ENCODE data around the gene CLCA4. TPM values are rescaled to one million over a fixed set of nuclear protein-coding genes. Genes with fewer than 3 reads are reported as not detected.

CLCA4 gene
- total RNA-seq (2014; rRNA removed) (not detected in 2 replicates), Bru-seq, nascent RNA (not detected), BruChase-seq, experiment 1, labeled RNA remaining after a 6-hour chase (percentile 3 among the genes with signal in this experiment), BruChase-seq, experiment 2, labeled RNA remaining after a 2-hour chase (percentile 2 among the genes with signal in this experiment)
- long read RNA-seq = 0 reads

DNA sequence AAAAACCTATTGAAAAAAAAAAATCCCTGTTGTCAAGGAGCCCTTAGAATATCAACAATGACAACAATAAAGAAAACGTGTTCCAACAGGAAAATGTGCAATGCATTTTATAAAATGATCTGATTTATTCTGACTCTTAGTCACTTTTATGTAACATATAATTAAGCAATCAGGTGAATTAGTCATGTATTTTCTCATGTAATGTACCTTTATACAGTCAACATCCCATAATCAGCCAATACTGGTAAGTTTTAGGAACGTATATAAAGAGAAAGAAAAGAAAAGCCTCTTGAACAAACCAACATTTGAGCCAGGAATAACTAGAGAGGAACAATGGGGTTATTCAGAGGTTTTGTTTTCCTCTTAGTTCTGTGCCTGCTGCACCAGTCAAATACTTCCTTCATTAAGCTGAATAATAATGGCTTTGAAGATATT is at the start of gene CLCA4:
CLCA4 (plus strand) TSS at position 292 of the 435 bp plus-strand sequence; CDS start at position 334, 42 bp downstream.
- no peaks in the 10 kb centered on the region for H3K9me3 ChIP-seq (ENCODE audit: low read length)
- CTCF ChIA-PET = no interaction called here
- no peak within 1 kb of the TSS for H3K9ac ChIP-seq (ENCODE audit: low read length)
- intact Hi-C loops (cut with micrococcal nuclease) = no loop called here
- H3K27ac ChIP-seq (ENCODE audit: low read length) = no peak within 1 kb of the TSS
- no peaks in the 10 kb centered on the region for H4K20me1 ChIP-seq (ENCODE audit: low read length)
- POLR2A ChIA-PET (ENCODE audit: unreplicated experiment) = no interaction called here
- H3K4me3 ChIP-seq (ENCODE audit: low read length) = no peak within 1 kb of the TSS
- H2AFZ ChIP-seq (ENCODE audit: low read length) = no peak within 1 kb of the TSS
- peak; percentile 38 for DNase-seq
- no peaks in the 10 kb centered on the region for H3F3A ChIP-seq (ENCODE audit: low read length, unreplicated experiment)
- H3K79me2 ChIP-seq (ENCODE audit: low read length) = no peaks in the 10 kb centered on the region
- no peaks in the 10 kb centered on the region for H3K27me3 ChIP-seq (ENCODE audit: low read length)
- TF ChIP-seq EZH2phosphoT487 (IDR thresholded peaks at IDR 0.05; ENCODE audit: borderline replicate concordance, low read length) (no peak), CTCF (conservative IDR thresholded peaks at IDR 0.05; ENCODE audit: low read depth, low read length) (no peak), EZH2 (IDR thresholded peaks at IDR 0.05; ENCODE audit: low read length, unreplicated experiment) (no peak)
- H3K36me3 ChIP-seq (ENCODE audit: low read depth, low read length) = no peaks in the 10 kb centered on the region
- H3K4me1 ChIP-seq (ENCODE audit: insufficient read depth, low read length) = peaks cover 10% of the 10 kb centered on the region; the same call in 1 of the 2 replicates
- ATAC-seq = no peak
- H3K9me2 ChIP-seq (replicated peaks; ENCODE audit: low read length) = no peaks in the 10 kb centered on the region
- no peak within 1 kb of the TSS for H3K4me2 ChIP-seq (ENCODE audit: low read length)
- no TSS peak for BruUV-seq (replicated peaks)

- H3K79me2 ChIP-seq (ENCODE audit: low read length) = no peaks in the 10 kb centered on the region
- BruUV-seq (replicated peaks) = no TSS peak
- H2AFZ ChIP-seq (ENCODE audit: low read length) = no peak overlapping the region
- intact Hi-C loops (cut with micrococcal nuclease) = no loop called here
- CTCF ChIA-PET = interaction anchor here (0.6 kb wide), 1 partner anchor 944 kb away, joined by 11 read pairs; no protein-coding TSS in a partner anchor
- ATAC-seq (no peak), DNase-seq (no peak)
- H3K27me3 ChIP-seq (ENCODE audit: low read length) = no peaks in the 10 kb centered on the region
- no peaks in the 10 kb centered on the region for H4K20me1 ChIP-seq (ENCODE audit: low read length)
- no peak overlapping the region for H3K27ac ChIP-seq (ENCODE audit: low read length)
- no peak overlapping the region for H3K9ac ChIP-seq (ENCODE audit: low read length)
- no peaks in the 10 kb centered on the region for H3F3A ChIP-seq (ENCODE audit: low read length, unreplicated experiment)
- H3K4me2 ChIP-seq (ENCODE audit: low read length) = no peak overlapping the region
- TF ChIP-seq EZH2phosphoT487 (IDR thresholded peaks at IDR 0.05; ENCODE audit: borderline replicate concordance, low read length) (no peak), EZH2 (IDR thresholded peaks at IDR 0.05; ENCODE audit: low read length, unreplicated experiment) (no peak), CTCF (conservative IDR thresholded peaks at IDR 0.05; ENCODE audit: low read depth, low read length) (no peak)
- H3K36me3 ChIP-seq (ENCODE audit: low read depth, low read length) = peaks cover 3% of the 10 kb centered on the region; the same call in 1 of the 2 replicates
- H3K4me1 ChIP-seq (ENCODE audit: insufficient read depth, low read length) = no peaks in the 10 kb centered on the region; the same call in 1 of the 2 replicates
- H3K9me3 ChIP-seq (ENCODE audit: low read length) = no peaks in the 10 kb centered on the region
- no peak overlapping the region for H3K4me3 ChIP-seq (ENCODE audit: low read length)
- POLR2A ChIA-PET (ENCODE audit: unreplicated experiment) = no interaction called here
- H3K9me2 ChIP-seq (replicated peaks; ENCODE audit: low read length) = no peaks in the 10 kb centered on the region
These were observed 48.6 kb upstream of the CLCA4 start for GRCh38 chr1:86498281-86498680.

DNA sequence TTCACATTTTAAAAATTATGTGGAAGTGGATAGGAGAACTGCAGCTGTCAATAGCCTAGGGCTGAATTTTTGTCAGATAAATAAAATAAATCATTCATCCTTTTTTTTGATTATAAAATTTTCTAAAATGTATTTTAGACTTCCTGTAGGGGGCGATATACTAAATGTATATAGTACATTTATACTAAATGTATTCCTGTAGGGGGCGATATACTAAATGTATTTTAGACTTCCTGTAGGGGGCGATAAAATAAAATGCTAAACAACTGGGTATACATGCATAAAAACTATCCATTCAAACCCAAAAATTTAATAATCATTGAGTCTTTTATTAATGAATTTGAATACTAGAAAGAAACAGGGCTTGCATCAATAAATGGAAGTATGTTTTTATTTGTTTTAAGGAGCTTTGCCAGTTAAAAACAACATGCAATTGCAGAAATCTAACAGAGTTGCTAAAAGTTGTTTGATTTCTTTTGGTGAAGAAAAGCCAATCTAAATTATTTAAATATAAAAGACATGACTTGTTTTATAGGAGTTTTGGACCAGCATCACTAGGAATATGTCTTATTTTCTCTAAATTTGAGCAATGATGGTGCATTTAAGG is 46.8 kb upstream of the CLCA4 start:
- no peaks in the 10 kb centered on the region for H3K9me3 ChIP-seq (ENCODE audit: low read length)
- no peaks in the 10 kb centered on the region for H3K27me3 ChIP-seq (ENCODE audit: low read length)
- ATAC-seq (no peak), DNase-seq (peak; percentile 63)
- intact Hi-C loops (cut with micrococcal nuclease) = loop anchor here (5.0 to 10.0 kb wide), 2 partner anchors 185 to 242 kb away; no protein-coding TSS in a partner anchor
- no peaks in the 10 kb centered on the region for H4K20me1 ChIP-seq (ENCODE audit: low read length)
- H3K9ac ChIP-seq (ENCODE audit: low read length) = no peak overlapping the region
- peaks cover 3% of the 10 kb centered on the region; the same call in 1 of the 2 replicates for H3K36me3 ChIP-seq (ENCODE audit: low read depth, low read length)
- POLR2A ChIA-PET (ENCODE audit: unreplicated experiment) = no interaction called here
- H3K4me1 ChIP-seq (ENCODE audit: insufficient read depth, low read length) = peaks cover 10% of the 10 kb centered on the region
- no peak overlapping the region for H3K27ac ChIP-seq (ENCODE audit: low read length)
- CTCF ChIA-PET = interaction anchor here (0.7 kb wide), 1 partner anchor 107 kb away, joined by 3 read pairs; no protein-coding TSS in a partner anchor
- no TSS peak for BruUV-seq (replicated peaks)
- no peak overlapping the region for H2AFZ ChIP-seq (ENCODE audit: low read length)
- no peaks in the 10 kb centered on the region for H3K9me2 ChIP-seq (replicated peaks; ENCODE audit: low read length)
- no peaks in the 10 kb centered on the region for H3F3A ChIP-seq (ENCODE audit: low read length, unreplicated experiment)
- no peaks in the 10 kb centered on the region for H3K79me2 ChIP-seq (ENCODE audit: low read length)
- no peak overlapping the region for H3K4me3 ChIP-seq (ENCODE audit: low read length)
- TF ChIP-seq EZH2phosphoT487 (IDR thresholded peaks at IDR 0.05; ENCODE audit: borderline replicate concordance, low read length) = no peak
- peak; percentile 99 for TF ChIP-seq CTCF (conservative IDR thresholded peaks at IDR 0.05; ENCODE audit: low read depth, low read length)
- TF ChIP-seq EZH2 (IDR thresholded peaks at IDR 0.05; ENCODE audit: low read length, unreplicated experiment) = no peak
- H3K4me2 ChIP-seq (ENCODE audit: low read length) = no peak overlapping the region
